HG03159 (cell line): ENCODE data around the gene SFXN1.

Source experiments
- ATAC-seq: cut with Tn5 transposase; IDR thresholded peaks from one replicate; pipeline ENCODE4 v1.9.1; 2021; ENCODE audit warnings: mild to moderate bottlenecking, moderate library complexity; ENCODE audit not compliant: unreplicated experiment

Gene SFXN1

GRCh38 chr5:175465282-175465681, 13.1 kb upstream of the SFXN1 start:
- ATAC-seq = no peak

- ATAC-seq = no peak
Measured at GRCh38 chr5:175466700-175467318, 11.6 kb upstream of the SFXN1 start.

- no peak for ATAC-seq
Measured at GRCh38 chr5:175467983-175468690, 10.2 kb upstream of the SFXN1 start.

GRCh38 chr5:175468892-175469291, 9.5 kb upstream of the SFXN1 start:
- no peak for ATAC-seq

- no peak for ATAC-seq
Measured at GRCh38 chr5:175469916-175470315, 8.4 kb upstream of the SFXN1 start.

- ATAC-seq = no peak
Measured at GRCh38 chr5:175470781-175471180, 7.6 kb upstream of the SFXN1 start.

GRCh38 chr5:175471196-175471595, 7.2 kb upstream of the SFXN1 start:
- no peak for ATAC-seq

GRCh38 chr5:175471628-175472027, 6.7 kb upstream of the SFXN1 start:
- no peak for ATAC-seq

GRCh38 chr5:175472378-175472777, 6.0 kb upstream of the SFXN1 start:
- ATAC-seq = no peak

- ATAC-seq = no peak
Measured at GRCh38 chr5:175475248-175475647, 3.1 kb upstream of the SFXN1 start.

- ATAC-seq = no peak
Measured at GRCh38 chr5:175477440-175477839, 920 bp upstream of the SFXN1 start.

- ATAC-seq = no peak
Measured at GRCh38 chr5:175478008-175478383, 364 bp upstream of the SFXN1 start.

GRCh38 chr5:175479125-175479881, 943 bp downstream of the SFXN1 start:
- ATAC-seq = peak; percentile 7

GRCh38 chr5:175483337-175483736, 5.0 kb downstream of the SFXN1 start:
- no peak for ATAC-seq

- no peak for ATAC-seq
Measured at GRCh38 chr5:175484322-175484721, 6.0 kb downstream of the SFXN1 start.

- no peak for ATAC-seq
Measured at GRCh38 chr5:175484829-175485228, 6.5 kb downstream of the SFXN1 start.

GRCh38 chr5:175485631-175486030, 7.3 kb downstream of the SFXN1 start:
- no peak for ATAC-seq

GRCh38 chr5:175487514-175488222, 9.3 kb downstream of the SFXN1 start:
- no peak for ATAC-seq

GRCh38 chr5:175489693-175490443, 11.5 kb downstream of the SFXN1 start:
- ATAC-seq = no peak

GRCh38 chr5:175491223-175491622, 12.9 kb downstream of the SFXN1 start:
- no peak for ATAC-seq

- no peak for ATAC-seq
Measured at GRCh38 chr5:175493260-175493659, 14.9 kb downstream of the SFXN1 start.
